Panc1 (cell line): Measurements from ENCODE around the gene CSNK2A1.

ENCODE experiments used
- CTCF ChIP-seq: fragments of 450-650 bp; IDR thresholded peaks from 2 replicates; pipeline ENCODE4 v1.5.1; 2017; ENCODE audit warnings: mild to moderate bottlenecking
- POLR2AphosphoS5 ChIP-seq: IDR thresholded peaks from 2 replicates; pipeline ENCODE4 v1.6.1; 2012; ENCODE audit warnings: mild to moderate bottlenecking, low read depth, low read length, moderate library complexity
- REST ChIP-seq, 2 experiments: IDR thresholded peaks; 2 replicates each; pipeline ENCODE4 v1.6.1; 2011 to 2012; ENCODE audit warnings: low read depth in 2 of 2, control low read depth in 1 of 2, low read length in 1 of 2, mild to moderate bottlenecking in 1 of 2, moderate library complexity in 1 of 2; ENCODE audit not compliant: insufficient read depth in 1 of 2
- SIN3A ChIP-seq: IDR thresholded peaks from 2 replicates; pipeline ENCODE4 v1.6.1; 2012; ENCODE audit warnings: low read depth, mild to moderate bottlenecking, low read length, moderate library complexity, borderline replicate concordance; ENCODE audit not compliant: insufficient read depth
- TCF7L2 ChIP-seq: IDR thresholded peaks from 2 replicates; pipeline ENCODE4 v1.6.1; 2011; ENCODE audit warnings: mild to moderate bottlenecking, low read depth, low read length, inconsistent platforms

- no peak for TF ChIP-seq CTCF
- TF ChIP-seq POLR2AphosphoS5: no peak
- TF ChIP-seq SIN3A: no peak
- no peak for TF ChIP-seq REST (IDR thresholded peaks at IDR 0.05; ENCODE audit: insufficient read depth in 1 of 2, low read depth in 2 of 2, low read length in 1 of 2)
- TF ChIP-seq TCF7L2: no peak
Observed at GRCh38 chr20:556984-557383, 13.4 kb upstream of the CSNK2A1 start.
